Measurements from ENCODE around the gene CCSAP.

Gene CCSAP

GRCh38 chr1:229318056-229318455 lies 24.8 kb downstream of the CCSAP start:
- Histone ChIP-seq H3K9me3 (ENCODE audit: control insufficient read depth, insufficient read depth, low read length) (no peaks in the 10 kb centered on the region), H3K27me3 (ENCODE audit: control insufficient read depth, low read length) (no peaks in the 10 kb centered on the region), H4K20me1 (ENCODE audit: control insufficient read depth, insufficient read depth, low read depth, low read length) (no peaks in the 10 kb centered on the region), H3F3A (ENCODE audit: control insufficient read depth, insufficient read depth) (0 out of 2 replicates have a peak, but pooled peaks cover 6% of the 10 kb centered on the region), H3K9me2 (replicated peaks; ENCODE audit: control insufficient read depth, low read length) (no peaks in the 10 kb centered on the region), H3K36me3 (ENCODE audit: control insufficient read depth, low read length) (peaks cover 19% of the 10 kb centered on the region), H3K79me2 (ENCODE audit: control insufficient read depth, low read length) (no peaks in the 10 kb centered on the region), H3K27ac (ENCODE audit: low read depth, low read length) (no peak overlapping the region), H3K4me1 (ENCODE audit: control insufficient read depth, low read length) (no peaks in the 10 kb centered on the region), H3K4me3 (ENCODE audit: low read length) (no peak overlapping the region), H3K4me2 (ENCODE audit: low read length) (no peak overlapping the region)
- TF ChIP-seq CTCF (IDR thresholded peaks at IDR 0.05; ENCODE audit: low read depth, low read length, poor library complexity, severe bottlenecking) (no peak), EZH2phosphoT487 (IDR thresholded peaks at IDR 0.05; ENCODE audit: borderline replicate concordance, low read length) (no peak)

DNA sequence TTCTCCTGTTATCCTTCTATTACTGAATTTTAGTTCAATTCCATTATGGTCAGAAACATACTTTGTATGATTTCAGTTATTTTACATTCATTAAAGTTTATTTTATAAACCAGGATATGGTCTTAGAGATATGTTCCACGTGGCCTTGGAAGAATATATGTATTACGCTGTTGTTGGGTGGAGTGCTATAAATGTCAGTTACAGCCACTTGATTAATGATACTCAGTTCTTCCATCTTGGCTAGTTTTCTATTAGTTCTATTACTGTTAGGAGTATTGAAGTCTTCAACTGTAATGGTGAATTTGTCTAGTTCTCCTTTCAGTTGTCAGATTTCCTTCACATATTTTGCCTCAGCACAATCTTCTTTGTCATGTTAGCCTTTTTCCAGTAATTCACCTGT lies 26.7 kb downstream of the CCSAP start:
- Histone ChIP-seq H3K79me2 (ENCODE audit: control insufficient read depth, low read length) (no peaks in the 10 kb centered on the region), H3K4me2 (ENCODE audit: low read length) (no peak overlapping the region), H3F3A (ENCODE audit: control insufficient read depth, insufficient read depth) (0 out of 2 replicates have a peak, but pooled peaks cover 6% of the 10 kb centered on the region), H3K9me2 (replicated peaks; ENCODE audit: control insufficient read depth, low read length) (no peaks in the 10 kb centered on the region), H3K4me3 (ENCODE audit: low read length) (no peak overlapping the region), H3K9me3 (ENCODE audit: control insufficient read depth, insufficient read depth, low read length) (no peaks in the 10 kb centered on the region), H3K36me3 (ENCODE audit: control insufficient read depth, low read length) (peaks cover 9% of the 10 kb centered on the region), H4K20me1 (ENCODE audit: control insufficient read depth, insufficient read depth, low read depth, low read length) (no peaks in the 10 kb centered on the region), H3K4me1 (ENCODE audit: control insufficient read depth, low read length) (no peaks in the 10 kb centered on the region), H3K27me3 (ENCODE audit: control insufficient read depth, low read length) (no peaks in the 10 kb centered on the region), H3K27ac (ENCODE audit: low read depth, low read length) (no peak overlapping the region)
- no peak for TF ChIP-seq CTCF (IDR thresholded peaks at IDR 0.05; ENCODE audit: low read depth, low read length, poor library complexity, severe bottlenecking)
- TF ChIP-seq EZH2phosphoT487 (IDR thresholded peaks at IDR 0.05; ENCODE audit: borderline replicate concordance, low read length) = no peak

DNA sequence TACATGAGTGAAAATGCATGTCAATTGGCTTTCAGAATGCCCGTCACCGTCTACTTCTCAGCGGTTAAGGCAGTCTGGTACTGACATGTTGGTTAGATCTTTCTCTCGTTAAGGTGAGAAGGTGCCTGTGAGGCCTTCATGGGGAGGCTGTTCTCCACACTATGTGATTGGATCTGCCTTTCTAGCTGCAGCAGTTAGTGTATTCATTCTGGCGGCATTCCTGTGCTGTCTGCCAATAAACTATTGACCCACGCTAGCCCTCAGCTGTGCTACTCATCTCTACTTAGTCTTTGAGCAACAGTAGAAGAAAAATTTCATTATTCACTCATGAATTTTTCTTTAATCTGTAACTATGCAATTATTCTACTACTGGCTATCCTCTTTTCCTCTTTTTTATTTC lies 32.0 kb downstream of the CCSAP start:
- no peak overlapping the region for H3K4me2 ChIP-seq (ENCODE audit: low read length)

More for the DNA sequence above, 32.0 kb downstream of the CCSAP start:
- Histone ChIP-seq H3K27ac (ENCODE audit: low read depth, low read length) (no peak overlapping the region), H3K4me3 (ENCODE audit: low read length) (no peak overlapping the region), H3K79me2 (ENCODE audit: control insufficient read depth, low read length) (no peaks in the 10 kb centered on the region), H3K9me3 (ENCODE audit: control insufficient read depth, insufficient read depth, low read length) (no peaks in the 10 kb centered on the region), H3K4me1 (ENCODE audit: control insufficient read depth, low read length) (no peaks in the 10 kb centered on the region), H3K9me2 (replicated peaks; ENCODE audit: control insufficient read depth, low read length) (no peaks in the 10 kb centered on the region), H3K27me3 (ENCODE audit: control insufficient read depth, low read length) (no peaks in the 10 kb centered on the region), H3F3A (ENCODE audit: control insufficient read depth, insufficient read depth) (0 out of 2 replicates have a peak, but pooled peaks cover 5% of the 10 kb centered on the region), H3K36me3 (ENCODE audit: control insufficient read depth, low read length) (peaks cover 9% of the 10 kb centered on the region), H4K20me1 (ENCODE audit: control insufficient read depth, insufficient read depth, low read depth, low read length) (no peaks in the 10 kb centered on the region)
- no peak for TF ChIP-seq EZH2phosphoT487 (IDR thresholded peaks at IDR 0.05; ENCODE audit: borderline replicate concordance, low read length)
- TF ChIP-seq CTCF (IDR thresholded peaks at IDR 0.05; ENCODE audit: low read depth, low read length, poor library complexity, severe bottlenecking) = no peak
